CD4-positive, alpha-beta T cell (primary cell): ENCODE results near the gene SLC22A7. TPM values are rescaled to one million over a fixed set of nuclear protein-coding genes. Genes with fewer than 3 reads are reported as not detected.

ENCODE experiments used
- ATAC-seq: fragments of 200-7000 bp; cut with Tn5 transposase; one replicate; pipeline ENCODE4 v1.10.0; 2022; ENCODE audit warnings: mild to moderate bottlenecking; ENCODE audit not compliant: poor library complexity
- CTCF ChIA-PET: fragments of 350-600 bp; sonication (Branson Sonifier 250); formaldehyde crosslinking; loops from one replicate; lab custom pipeline; 2021; ENCODE audit warnings: antibody characterized with exemption, inconsistent platforms; lab: Charles Lee
- POLR2A ChIA-PET: fragments of 350-600 bp; sonication (Branson Sonifier 250); formaldehyde crosslinking; loops from one replicate; lab custom pipeline; 2021; ENCODE audit warnings: antibody characterized with exemption, inconsistent platforms; lab: Charles Lee
- DNase-seq, 14 experiments: peaks; one replicate each; pipeline ENCODE4 v3.0.0-alpha.2; 2013 to 2020; ENCODE audit warnings: mixed read lengths in 2 of 14
- H3K27ac ChIP-seq, 2 donors: one replicate each; pipeline versions ENCODE4 v1.5.1 to v1.7.0; 2013; ENCODE audit warnings: low read length in 2 of 2, low read depth in 1 of 2, mild to moderate bottlenecking in 1 of 2
- H3K27me3 ChIP-seq, 2 experiments: 1 replicate in 1 of 2; 2 replicates in 1 of 2; pipeline versions ENCODE4 v1.6.1 to v1.7.0; 2013; ENCODE audit warnings: low read length in 2 of 2, control low read depth in 1 of 2, mild to moderate bottlenecking in 1 of 2, moderate library complexity in 1 of 2; ENCODE audit not compliant: insufficient read depth in 2 of 2, control insufficient read depth in 1 of 2
- H3K36me3 ChIP-seq: one replicate; pipeline ENCODE4 v1.6.1; 2013; ENCODE audit warnings: low read length, control low read depth; ENCODE audit not compliant: insufficient read depth
- H3K4me1 ChIP-seq: one replicate; pipeline ENCODE4 v1.6.1; 2013; ENCODE audit warnings: low read length, control low read depth; ENCODE audit not compliant: insufficient read depth
- H3K4me3 ChIP-seq: one replicate; pipeline ENCODE4 v1.5.1; 2013; ENCODE audit warnings: mild to moderate bottlenecking, low read length, moderate library complexity
- H3K9me3 ChIP-seq, 2 experiments: 1 replicate in 1 of 2; 2 replicates in 1 of 2; pipeline versions ENCODE4 v1.6.1 to v1.7.0; 2013; ENCODE audit warnings: low read length in 2 of 2, mild to moderate bottlenecking in 2 of 2, control low read depth in 1 of 2, moderate library complexity in 1 of 2; ENCODE audit not compliant: control insufficient read depth in 1 of 2, insufficient read depth in 1 of 2
- H3K27ac Mint-ChIP-seq: one replicate; pipeline ENCODE4 v1.8.0; 2020; ENCODE audit warnings: mixed read lengths
- H3K27me3 Mint-ChIP-seq: one replicate; pipeline ENCODE4 v1.8.0; 2021; ENCODE audit warnings: mixed read lengths
- H3K36me3 Mint-ChIP-seq: one replicate; pipeline ENCODE4 v1.8.0; 2021; ENCODE audit warnings: low read depth, mixed read lengths
- H3K4me1 Mint-ChIP-seq: one replicate; pipeline ENCODE4 v1.8.0; 2021; ENCODE audit warnings: low read depth, mixed read lengths
- H3K4me3 Mint-ChIP-seq: one replicate; pipeline ENCODE4 v1.8.0; 2020; ENCODE audit warnings: mild to moderate bottlenecking, mixed read lengths
- H3K9me3 Mint-ChIP-seq: one replicate; pipeline ENCODE4 v1.8.0; 2020; ENCODE audit warnings: mixed read lengths
- intact Hi-C, 2 experiments: fragments of 100-400 bp; cut with DNase I in 1 of 2; cut with micrococcal nuclease in 1 of 2; formaldehyde crosslinking; loops; one replicate each; pipeline versions ENCODE4 v1.15.1 to v1.9.0; 2023 to 2025; cut with DNase I, micrococcal nuclease
- total RNA-seq, 174 experiments: library from RNA in 2 of 174; stranded (reverse) in 2 of 174; gene quantifications; one replicate each; pipeline ENCODE4 v1.2.3 and lab custom pipeline; 2021 to 2026
- TF ChIP-seq, protein P1 (sequence below): fragments of 200-600 bp; IDR thresholded peaks from one replicate; pipeline ENCODE4 v1.8.0; 2022; ENCODE audit warnings: antibody characterized with exemption, mild to moderate bottlenecking

Gene SLC22A7
- total RNA-seq, 2 experiments from 2014 or later: not detected

DNA sequence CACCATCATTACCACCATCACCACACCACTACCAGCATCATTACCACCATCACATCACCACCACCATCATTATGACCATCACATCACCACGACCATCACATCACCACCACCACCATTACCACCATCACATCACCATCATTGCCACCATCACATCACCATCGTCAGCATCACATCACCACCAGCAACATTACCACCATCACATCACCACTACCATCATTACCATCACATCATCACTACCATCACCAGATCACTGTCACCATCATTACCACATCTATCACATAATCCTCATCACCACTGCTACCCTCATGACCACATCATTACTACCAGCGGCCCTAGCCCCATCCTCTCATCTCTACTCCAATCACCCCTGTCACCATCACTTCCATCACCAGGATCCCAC, 3.5 kb upstream of the SLC22A7 start:
- no peaks in the 10 kb centered on the region for H3K4me1 Mint-ChIP-seq
- DNase-seq (no peak), ATAC-seq (no peak)
- H3K4me1 ChIP-seq: no peaks in the 10 kb centered on the region
- H3K27me3 Mint-ChIP-seq: peaks cover 7% of the 10 kb centered on the region
- TF ChIP-seq, protein P1, sequence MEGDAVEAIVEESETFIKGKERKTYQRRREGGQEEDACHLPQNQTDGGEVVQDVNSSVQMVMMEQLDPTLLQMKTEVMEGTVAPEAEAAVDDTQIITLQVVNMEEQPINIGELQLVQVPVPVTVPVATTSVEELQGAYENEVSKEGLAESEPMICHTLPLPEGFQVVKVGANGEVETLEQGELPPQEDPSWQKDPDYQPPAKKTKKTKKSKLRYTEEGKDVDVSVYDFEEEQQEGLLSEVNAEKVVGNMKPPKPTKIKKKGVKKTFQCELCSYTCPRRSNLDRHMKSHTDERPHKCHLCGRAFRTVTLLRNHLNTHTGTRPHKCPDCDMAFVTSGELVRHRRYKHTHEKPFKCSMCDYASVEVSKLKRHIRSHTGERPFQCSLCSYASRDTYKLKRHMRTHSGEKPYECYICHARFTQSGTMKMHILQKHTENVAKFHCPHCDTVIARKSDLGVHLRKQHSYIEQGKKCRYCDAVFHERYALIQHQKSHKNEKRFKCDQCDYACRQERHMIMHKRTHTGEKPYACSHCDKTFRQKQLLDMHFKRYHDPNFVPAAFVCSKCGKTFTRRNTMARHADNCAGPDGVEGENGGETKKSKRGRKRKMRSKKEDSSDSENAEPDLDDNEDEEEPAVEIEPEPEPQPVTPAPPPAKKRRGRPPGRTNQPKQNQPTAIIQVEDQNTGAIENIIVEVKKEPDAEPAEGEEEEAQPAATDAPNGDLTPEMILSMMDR: no peak
- intact Hi-C loops: loop anchor here in 1 of 2 experiments (10.0 kb wide), 1 partner anchor 50 kb away; no protein-coding TSS in a partner anchor
- POLR2A ChIA-PET: no interaction called here
- H3K4me3 ChIP-seq: no peak overlapping the region
- no peaks in the 10 kb centered on the region for H3K9me3 Mint-ChIP-seq
- H3K4me3 Mint-ChIP-seq: no peak overlapping the region
- H3K27ac Mint-ChIP-seq: no peak overlapping the region
- no peaks in the 10 kb centered on the region for H3K36me3 Mint-ChIP-seq
- no peak overlapping the region for H3K27ac ChIP-seq
- CTCF ChIA-PET: no interaction called here
- no peaks in the 10 kb centered on the region for H3K36me3 ChIP-seq
- peaks cover 0 to 5% of the 10 kb centered on the region in 2 experiments for H3K27me3 ChIP-seq
- H3K9me3 ChIP-seq: no peaks in the 10 kb centered on the region

DNA sequence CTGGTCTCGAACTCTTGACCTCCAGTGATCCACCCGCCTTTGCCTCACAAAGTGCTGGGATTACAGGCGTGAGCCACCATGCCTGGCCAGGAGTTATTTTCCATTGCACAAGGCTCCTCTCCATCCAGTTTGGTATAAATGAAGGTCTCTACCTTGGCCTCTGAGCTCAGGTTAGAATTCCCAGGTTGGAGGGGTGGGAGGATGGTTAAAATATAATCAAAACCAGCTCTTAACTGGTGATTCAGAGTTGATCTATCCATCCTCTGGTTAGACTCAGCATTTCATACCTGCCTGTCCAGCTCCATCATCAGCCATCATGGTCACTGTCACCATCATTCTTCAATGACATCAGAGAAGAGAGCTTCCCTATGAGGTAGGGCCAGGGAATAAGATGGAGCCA, 2.6 kb upstream of the SLC22A7 start:
- intact Hi-C loops: loop anchor here in 1 of 2 experiments (10.0 kb wide), 1 partner anchor 49 kb away; no protein-coding TSS in a partner anchor
- ATAC-seq (no peak), DNase-seq (no peak)
- H3K9me3 Mint-ChIP-seq: no peaks in the 10 kb centered on the region
- H3K27ac ChIP-seq: no peak overlapping the region
- H3K27me3 ChIP-seq: peaks cover 0 to 5% of the 10 kb centered on the region in 2 experiments
- no peak overlapping the region for H3K4me3 Mint-ChIP-seq
- H3K27ac Mint-ChIP-seq: no peak overlapping the region
- H3K4me3 ChIP-seq: no peak overlapping the region
- POLR2A ChIA-PET: no interaction called here
- TF ChIP-seq, protein P1: no peak
- H3K4me1 ChIP-seq: no peaks in the 10 kb centered on the region
- H3K36me3 ChIP-seq: no peaks in the 10 kb centered on the region
- no peaks in the 10 kb centered on the region for H3K9me3 ChIP-seq
- CTCF ChIA-PET: no interaction called here
- H3K4me1 Mint-ChIP-seq: no peaks in the 10 kb centered on the region
- peaks cover 13% of the 10 kb centered on the region for H3K27me3 Mint-ChIP-seq
- H3K36me3 Mint-ChIP-seq: no peaks in the 10 kb centered on the region

DNA sequence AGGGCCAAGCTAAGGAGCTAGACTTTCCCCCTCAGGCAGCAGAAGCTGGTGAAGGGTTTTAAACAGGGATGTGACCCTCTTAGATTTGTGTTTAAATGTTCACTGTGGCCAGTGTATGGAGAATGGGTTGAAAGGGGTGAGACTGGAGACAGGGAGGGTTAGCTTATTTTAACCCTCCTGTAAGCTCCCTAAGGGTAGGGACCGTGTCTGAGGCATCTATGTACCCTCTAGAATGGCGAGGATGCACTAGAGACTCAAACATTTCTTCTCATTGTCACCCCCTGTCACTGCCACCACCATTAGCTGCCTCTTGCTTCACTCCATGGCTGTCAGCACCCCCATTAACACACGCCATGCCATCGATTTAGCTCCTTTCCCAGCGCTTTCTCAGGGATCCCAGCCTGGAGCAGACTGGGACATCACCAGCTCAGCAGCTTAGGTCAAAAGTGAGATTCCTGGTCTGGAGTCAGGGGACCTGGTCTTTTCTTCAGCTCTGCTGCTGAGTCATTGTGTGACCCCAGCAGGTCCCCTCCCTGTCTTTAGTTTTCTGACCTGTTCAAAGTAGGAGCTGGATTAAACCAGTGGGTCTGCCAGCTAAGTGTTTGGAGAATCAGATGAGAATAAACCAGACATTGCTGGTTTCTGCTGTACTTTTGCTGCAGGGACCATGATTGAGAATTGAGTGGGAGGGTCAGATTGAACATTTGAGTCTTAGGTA, 1.1 kb upstream of the SLC22A7 start:
- Histone ChIP-seq H3K27me3 (peaks cover 0 to 5% of the 10 kb centered on the region in 2 experiments), H3K27ac (no peak overlapping the region), H3K9me3 (no peaks in the 10 kb centered on the region), H3K36me3 (no peaks in the 10 kb centered on the region), H3K4me1 (no peaks in the 10 kb centered on the region), H3K4me3 (no peak overlapping the region)
- no peak for ATAC-seq
- CTCF ChIA-PET: no interaction called here
- POLR2A ChIA-PET: no interaction called here
- no peaks in the 10 kb centered on the region for H3K4me1 Mint-ChIP-seq
- peaks cover 13% of the 10 kb centered on the region for H3K27me3 Mint-ChIP-seq
- H3K36me3 Mint-ChIP-seq: no peaks in the 10 kb centered on the region
- DNase-seq: no peak
- intact Hi-C loops: loop anchor here in 1 of 2 experiments (10.0 kb wide), 1 partner anchor 48 kb away; no protein-coding TSS in a partner anchor
- no peak overlapping the region for H3K4me3 Mint-ChIP-seq
- no peak overlapping the region for H3K27ac Mint-ChIP-seq
- TF ChIP-seq, protein P1: no peak
- no peaks in the 10 kb centered on the region for H3K9me3 Mint-ChIP-seq
